HG02870 (cell line): ENCODE measurements around the gene SORCS1.

Experiments used
- ATAC-seq: cut with Tn5 transposase; IDR thresholded peaks from one replicate; pipeline ENCODE4 v1.9.1; 2021; ENCODE audit warnings: mild to moderate bottlenecking, moderate library complexity; ENCODE audit not compliant: unreplicated experiment

Gene SORCS1

DNA sequence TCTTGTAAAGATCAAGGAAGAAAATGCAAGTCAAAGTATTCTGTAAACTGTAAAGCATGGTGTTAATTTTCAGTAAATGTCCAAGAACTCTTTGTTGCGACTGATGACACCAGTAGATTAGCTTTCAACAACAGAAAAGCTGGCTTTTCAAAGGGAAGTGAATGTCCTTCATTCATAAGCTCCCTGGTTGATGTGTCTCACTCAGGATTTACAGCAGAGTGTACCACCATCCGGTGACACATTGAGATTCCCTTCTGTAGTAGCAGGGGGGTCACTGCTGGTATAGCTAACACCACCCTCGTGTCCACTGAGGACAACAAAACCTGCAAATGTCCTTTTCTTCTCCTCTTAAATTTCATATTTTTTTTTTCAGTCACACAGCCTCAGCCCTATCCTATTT lies 253.4 kb downstream of the SORCS1 start:
- ATAC-seq: no peak

DNA sequence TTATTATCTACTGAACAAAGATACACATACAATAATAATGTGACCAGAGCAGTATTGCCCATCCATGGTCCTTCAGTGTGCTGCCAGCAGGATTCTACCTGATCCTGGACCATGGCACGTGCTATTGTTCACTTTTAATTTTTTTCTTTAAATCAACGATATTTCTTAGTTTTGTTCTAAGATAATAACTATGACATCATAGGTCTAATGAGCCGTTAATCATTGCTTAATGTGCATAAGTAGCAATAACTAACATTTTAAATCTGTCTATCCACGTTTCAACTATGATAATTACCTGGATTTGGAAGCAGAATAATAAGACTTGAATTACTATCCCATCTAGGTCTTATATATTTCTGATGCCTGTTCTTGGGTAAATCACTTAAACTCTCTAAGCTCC lies 253.8 kb downstream of the SORCS1 start:
- no peak for ATAC-seq

DNA sequence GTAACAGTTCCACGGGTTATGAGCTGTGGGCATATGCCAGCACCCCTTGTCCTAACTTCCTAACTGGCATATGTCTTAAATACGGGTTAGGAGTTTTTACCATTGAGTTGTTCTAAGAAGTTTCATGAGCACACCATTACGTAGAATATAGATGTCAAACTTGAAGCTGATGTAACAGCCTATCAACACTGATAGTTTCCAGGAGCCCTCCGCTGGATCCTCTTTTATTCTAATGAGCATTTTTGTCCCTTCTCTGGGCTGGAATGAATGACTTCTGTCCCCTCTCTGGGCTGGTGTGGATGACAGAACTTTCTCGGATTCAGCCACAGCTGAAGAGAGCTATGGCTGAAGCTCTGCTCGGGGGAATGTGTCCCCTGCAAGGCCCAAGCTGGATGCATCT lies 256.3 kb downstream of the SORCS1 start:
- no peak for ATAC-seq

DNA sequence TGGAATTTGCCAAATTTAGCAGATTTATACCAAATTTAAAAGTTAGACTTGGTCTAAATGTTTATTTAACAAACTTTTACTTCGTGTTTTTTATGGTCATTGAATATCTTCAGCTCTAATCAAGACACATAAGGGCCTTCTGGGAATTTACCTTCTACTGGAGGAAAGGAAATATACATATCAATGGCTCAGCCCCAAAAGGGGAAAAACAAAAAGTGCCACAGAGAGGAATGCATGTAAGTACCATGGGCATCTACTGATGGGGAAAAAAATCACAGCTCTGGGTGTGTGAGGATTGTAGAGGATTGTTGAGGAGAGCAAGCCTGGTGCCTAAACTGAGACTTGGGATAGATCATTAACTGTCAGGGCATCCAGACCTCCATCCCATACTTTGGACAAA lies 260.3 kb downstream of the SORCS1 start:
- ATAC-seq: no peak

DNA sequence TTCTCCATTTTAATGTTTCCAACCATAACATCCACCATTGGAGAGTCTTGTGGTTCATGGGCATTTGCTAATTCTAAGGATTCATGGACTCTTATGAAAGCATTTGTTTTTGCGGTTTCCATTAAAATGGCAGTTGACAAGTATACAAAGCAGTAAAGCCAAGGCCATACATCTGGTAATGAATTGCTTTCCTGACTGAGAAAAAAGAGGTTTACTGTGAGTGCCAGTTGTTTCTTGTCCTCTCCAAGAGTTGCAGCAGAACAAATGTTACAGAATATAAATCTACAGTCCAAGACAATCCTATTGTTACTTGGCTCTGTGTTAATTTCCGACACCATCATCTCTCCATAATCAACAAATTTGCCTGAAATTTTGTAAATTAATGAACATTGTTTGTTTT lies 261.3 kb downstream of the SORCS1 start:
- no peak for ATAC-seq

DNA sequence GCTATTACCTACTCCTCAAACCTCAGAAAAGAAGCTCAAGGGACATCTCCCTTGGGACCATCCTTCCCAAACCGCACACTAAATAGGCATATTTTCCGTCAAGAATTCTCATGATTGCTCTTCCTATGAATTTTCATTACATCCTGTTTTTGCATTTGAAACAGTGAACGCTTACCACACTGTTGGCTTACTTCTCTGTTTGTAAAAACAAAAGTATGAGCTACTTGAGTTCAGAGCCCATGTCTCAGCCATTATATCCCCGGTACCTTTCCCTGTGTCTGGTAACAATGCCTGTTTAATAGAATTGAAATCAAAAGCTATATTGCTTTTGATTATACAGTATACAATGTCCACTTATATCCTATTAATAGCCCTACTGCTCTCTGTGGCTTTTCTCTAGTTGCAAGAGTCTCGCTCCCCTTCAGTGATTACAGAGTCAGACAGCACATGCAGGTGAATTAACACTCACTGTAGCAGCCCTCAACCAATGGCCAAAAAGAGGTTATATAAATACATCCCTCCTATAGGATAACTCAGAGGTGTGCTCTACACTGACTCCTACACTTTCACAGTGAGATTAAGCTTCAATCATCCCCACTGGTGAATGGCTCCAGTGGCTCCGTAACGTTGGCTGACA lies 264.4 kb downstream of the SORCS1 start:
- ATAC-seq: peak; percentile 44

DNA sequence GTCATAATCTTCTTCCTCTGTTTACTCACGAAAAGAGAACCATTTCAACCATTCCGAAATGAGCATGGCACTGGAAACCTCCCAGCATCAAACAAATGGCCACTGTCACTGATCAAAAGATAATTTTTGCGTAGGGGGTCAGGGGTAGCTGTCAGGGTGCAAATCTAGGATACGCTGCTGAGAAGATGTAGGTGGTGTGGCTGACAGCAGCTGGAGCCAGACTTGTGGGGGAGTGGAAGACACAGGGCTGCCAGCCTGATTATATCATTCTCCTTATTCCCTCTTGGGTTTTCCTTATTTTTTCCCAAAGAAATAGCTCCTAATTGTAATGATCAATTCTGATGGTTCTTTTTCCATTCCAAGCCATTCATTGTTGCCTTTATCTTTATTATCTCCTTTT lies 266.1 kb downstream of the SORCS1 start:
- ATAC-seq: no peak

DNA sequence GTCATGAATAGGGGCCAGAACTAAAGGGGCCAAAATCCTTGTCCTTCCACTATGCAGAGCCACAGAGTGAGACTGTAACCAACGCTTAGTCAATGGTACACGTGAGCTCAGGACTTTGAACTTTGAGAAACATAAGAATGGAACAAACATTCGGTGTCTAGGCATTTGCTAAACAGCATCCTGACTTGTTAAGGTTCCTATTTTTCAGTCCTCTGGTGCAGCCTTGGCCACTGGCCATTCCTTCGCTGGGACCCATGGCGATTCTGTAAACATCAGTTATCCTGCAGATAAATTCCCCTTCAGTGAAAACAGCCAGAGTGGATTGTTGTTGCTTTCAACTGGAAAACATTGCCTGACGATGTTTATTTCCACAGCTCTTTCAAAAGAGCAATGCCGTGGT lies 266.8 kb downstream of the SORCS1 start:
- ATAC-seq: no peak

DNA sequence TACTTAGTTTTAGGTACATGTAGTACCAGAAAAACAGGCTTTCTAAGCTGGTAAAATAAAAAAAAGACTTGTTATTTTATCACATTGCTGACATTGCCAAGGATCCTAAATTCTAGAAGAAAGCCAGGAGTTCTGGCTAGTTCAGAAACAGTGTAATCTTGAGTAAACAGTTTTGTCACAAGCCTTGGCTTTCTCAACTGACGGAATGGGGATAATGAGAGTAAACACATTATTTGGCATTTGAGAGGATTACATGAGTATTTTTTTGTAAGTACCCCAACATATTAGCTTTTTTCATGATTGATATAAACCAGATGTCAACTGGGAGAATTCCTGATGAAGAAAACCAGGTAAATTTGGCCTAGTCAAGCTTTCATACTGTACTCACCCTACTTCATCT lies 269.8 kb downstream of the SORCS1 start:
- no peak for ATAC-seq

DNA sequence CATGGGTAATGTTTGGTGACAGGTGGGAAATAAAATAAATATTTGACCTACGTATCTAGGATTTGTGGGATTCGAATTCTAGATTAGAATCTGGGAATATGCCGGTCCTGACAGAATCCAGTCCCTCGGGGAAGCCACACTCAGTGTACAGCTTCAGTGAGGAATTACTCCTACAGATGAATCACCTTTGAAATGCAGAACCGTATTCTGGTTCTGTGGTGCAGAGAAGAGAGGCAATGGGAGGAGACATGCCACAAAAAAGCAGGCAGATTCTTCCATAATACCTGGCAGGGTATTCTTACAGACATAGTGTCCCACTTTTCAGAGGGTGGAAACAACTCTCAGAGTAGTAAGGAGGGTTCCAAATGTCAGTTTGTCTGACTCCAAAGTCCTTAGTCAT lies 286.9 kb downstream of the SORCS1 start:
- no peak for ATAC-seq

DNA sequence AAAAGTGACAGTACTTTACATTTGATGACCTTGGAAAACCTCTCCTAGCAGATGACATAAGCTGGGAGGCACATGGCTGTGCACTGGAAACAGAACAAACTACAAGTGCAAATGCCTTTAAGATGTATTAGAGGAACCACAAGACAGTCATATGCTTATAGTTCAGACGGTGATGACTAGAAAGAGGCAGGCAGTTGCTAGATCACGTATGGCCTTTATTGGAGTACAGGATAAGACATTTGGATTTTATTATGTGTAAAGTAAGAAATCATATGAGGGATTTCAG lies 290.0 kb downstream of the SORCS1 start:
- no peak for ATAC-seq

DNA sequence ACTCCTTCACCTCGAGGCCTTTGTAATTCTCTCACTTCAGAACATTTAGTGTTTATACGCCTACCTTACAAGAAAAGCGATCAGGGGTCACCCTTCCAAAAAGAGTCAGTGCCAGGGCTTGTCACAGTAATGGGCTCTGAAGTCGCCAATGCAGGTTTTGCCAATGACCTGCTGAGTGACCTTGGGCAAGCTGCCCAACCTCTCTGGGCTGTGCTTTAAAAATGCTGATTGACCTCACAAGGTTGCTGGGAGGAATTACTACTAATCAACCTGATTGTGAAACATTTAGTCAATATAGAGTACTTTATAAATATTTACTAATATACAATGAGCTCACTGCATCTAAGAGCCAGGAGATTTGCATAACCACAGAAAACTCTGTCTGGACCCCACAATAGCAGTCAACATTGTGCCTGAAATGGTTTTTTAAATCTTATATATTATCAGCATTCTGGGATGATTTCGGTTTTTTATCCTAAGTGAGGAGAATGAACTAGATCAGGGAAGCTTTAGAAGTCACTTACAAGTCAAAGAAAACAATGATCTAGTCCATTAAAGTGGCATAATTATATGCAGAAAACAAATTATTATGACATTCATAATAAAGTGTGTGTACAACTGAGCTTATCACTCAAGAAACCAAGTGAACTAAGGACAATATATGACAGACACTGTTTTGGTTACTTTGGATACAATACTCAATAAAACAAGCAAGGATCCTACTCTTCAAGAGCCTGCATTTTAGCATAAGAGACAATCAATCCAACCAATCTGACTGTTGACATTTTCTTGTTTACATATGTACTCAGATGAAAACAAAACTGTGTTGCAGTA lies 290.5 kb downstream of the SORCS1 start:
- no peak for ATAC-seq

DNA sequence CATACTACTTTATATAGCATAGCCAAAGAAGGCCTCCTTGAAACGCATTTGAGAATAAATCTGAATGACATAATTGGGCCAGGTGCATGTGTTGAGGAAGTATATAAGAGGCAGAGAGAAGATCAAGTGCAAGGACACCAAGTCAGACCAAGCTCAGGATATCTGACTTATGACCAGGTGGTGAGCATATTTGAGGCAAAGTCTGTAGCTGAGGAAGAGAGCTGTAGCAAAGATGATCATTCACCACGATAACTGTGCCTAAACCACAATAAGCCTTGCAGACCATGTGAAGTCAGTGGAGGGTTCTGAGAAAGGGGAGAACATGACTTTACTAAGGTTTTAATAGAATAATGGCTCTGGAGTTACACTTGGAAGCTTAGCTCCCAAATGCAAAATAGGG lies 292.3 kb downstream of the SORCS1 start:
- ATAC-seq: no peak

DNA sequence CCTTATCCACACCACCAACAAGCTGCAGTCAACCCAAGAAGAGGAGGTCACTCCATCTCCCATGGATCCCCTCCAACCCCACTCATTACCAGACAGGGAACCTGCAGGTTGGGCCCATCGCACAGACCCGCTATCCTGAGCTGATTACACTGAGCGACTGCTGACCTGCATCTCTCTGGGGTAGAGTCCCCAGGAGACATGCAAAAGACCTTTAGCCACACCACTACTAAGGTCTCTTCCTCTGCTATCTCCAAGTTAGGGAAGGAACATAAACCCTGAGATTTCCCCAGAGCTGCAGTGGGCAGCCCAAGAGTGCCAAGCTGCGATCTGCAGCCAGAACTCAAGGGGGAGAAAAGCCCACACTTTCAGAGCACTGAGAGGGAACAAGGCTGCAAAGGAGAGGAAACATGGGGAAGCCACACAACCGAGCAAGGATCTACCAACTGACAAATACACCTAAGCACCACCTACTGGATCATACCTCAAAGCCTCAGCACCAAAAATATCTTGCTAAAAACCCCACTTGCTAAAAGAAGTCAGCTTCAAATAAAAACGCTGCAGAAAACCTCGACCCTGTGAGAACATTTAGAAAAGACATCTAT lies 298.2 kb downstream of the SORCS1 start:
- no peak for ATAC-seq

DNA sequence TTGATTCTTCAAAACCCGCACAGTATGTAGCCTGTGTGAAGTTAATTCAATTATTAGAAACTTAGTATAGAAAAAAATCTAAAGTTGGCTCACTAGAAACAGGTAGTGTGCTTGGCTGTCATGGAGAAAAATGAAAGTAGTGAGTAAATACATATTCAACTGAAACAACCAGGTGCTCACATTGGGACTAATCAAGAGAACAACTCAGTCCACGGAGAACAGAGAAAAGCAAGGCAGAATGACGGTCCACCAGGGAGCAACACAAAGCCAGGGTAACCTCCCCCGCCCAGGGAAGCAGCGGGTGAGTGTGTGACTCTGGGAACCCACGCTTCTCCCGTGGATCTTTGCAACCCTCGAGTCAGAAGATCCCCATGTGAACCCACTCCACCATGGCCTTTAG lies 300.5 kb downstream of the SORCS1 start:
- no peak for ATAC-seq

DNA sequence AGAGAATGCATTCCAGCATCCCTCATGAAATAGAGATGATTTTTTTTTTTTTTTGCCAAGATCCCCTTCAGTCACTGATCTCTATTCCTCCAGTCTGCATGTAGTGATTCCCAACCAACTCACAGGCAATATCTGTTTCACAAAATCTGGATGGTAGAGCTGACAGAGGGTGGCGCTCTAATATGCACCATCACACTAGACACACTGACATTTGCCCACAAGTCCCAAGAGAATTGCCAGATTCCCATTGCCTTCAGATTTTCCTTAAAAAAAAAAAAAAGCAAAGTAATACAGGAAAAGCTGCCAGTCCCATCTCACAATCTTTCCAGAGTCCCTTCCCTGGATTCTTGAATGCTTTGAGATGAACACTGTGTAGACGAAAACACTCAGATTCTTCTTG lies 301.0 kb downstream of the SORCS1 start:
- ATAC-seq: no peak

DNA sequence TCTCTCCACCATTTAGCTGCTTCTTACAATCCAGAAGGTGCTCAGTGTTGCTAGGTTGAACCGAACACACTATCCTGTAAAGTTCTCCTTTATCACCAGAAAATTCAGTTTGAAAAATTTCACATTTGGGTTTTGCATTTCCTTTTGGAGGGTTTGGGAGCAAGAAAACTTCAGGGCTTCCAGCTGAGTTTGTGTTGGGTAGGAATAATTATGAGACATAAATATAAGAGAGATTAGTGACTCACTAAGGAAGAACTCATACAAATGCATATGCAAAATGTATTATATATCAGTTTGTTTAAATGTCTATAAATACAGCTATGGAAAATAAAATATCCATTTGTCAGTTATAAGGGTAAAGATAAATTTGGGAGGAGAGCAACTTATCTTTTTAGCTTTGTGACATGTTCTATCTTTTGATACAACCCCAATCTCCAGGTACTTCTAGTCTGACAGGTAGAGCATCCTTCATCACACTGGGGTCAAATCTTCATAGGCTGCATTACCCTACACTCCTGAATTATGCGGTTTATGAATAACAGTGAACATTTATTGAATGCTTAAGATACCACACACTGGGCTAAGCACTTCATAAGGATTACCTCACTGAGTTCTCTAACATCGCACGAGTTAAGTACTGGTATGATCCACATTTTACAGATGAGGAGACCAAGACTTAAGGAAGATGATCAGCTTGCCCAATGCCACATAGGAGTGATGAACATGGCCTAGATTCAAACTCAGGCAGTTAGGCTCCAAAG lies 304.4 kb downstream of the SORCS1 start:
- ATAC-seq: no peak

DNA sequence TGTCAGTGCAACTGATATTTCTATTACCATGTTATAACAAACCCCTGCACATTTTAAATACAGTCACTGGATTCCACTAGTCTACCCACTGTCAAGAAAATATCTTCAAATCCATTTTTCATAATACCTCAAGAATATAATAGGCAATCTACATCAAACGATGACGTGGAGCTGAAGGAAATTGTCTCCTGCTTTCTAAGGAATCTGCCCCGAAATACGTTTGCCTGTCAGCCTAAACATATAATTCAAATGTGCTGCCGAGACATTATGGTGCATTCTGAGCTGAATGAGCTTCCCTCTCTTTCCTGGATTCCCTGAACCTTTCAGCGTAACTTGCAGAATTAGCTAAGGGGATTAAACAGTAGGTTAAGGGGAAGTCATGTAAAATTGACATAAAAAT lies 306.8 kb downstream of the SORCS1 start:
- no peak for ATAC-seq

DNA sequence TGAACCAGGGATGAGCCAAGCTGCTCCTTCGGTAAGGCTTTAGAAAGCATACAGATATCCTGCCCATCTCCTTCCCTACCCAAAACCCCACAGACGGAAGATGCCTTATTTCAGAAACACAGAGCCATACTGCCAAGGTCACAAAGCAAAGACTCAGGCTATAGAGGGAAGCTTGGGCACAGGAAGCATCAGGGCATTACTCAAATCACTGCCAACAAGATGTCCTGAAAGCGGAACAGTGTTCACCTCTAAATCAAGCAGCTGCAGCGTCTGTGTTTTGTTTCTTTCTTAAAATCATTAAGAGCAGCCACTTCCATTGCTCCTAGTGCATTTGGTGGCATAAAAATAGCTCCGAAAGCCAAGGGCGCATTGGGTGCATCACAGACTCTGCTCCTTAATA lies 307.3 kb downstream of the SORCS1 start:
- ATAC-seq: peak; percentile 70

DNA sequence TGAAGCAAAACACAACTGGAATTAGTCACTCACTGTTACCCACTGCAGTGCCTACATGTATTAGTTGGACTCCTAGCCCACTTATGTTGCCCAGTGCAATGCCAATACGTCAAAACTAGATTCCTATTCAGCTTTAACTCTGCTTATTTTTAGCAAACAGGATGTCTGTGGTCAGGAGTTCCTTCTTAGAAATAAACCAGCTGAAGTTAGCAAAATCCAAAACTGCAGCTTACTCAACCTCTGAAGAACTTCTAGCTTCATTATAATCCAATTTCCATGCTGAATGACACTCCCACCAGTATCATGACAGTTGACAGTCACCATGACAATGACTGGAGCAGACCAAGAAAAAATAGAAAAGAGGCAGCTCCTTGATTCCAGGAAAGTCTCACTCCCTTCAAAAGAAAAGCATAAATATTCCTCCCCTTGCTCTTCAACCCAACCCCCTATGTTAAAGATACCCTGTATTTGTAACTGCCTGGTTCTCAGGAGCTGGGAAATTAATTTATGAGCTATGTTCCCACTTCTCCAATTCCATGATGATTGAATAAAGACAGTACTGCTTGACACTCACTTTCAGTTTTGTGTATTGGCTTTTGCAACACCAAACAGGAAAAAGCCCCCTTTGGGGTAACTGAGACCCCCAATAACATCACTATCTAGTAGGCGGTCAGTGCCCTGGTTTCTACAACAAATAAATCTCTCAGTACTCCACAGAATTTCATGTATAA lies 327.4 kb downstream of the SORCS1 start:
- peak; percentile 93 for ATAC-seq

DNA sequence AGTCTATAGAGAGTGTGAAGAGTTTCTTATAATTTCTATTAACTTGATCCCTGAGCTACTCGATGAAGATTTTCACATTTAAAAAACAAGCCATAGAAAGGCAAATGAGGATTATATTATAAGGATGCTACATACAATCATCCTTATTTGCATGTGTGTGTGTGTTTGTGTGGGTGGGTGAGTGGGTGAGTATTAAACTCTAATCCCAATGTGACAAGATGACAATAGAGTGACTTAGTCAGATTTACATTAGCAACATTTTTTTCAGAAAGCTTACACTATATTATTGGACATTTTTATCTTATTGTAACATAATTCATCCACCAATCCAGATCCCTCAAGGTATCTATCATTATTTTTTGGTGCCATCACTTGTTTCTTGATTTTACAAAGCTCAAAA lies 331.7 kb downstream of the SORCS1 start:
- ATAC-seq: no peak
